ENCODE results near the gene ACP5.

Gene ACP5

GRCh38 chr19:11563532-11563931 is 13.9 kb downstream of the ACP5 start:
- Histone ChIP-seq H4K20me1 (ENCODE audit: insufficient read depth, low read length, poor library complexity, severe bottlenecking) (peaks cover 4% of the 10 kb centered on the region), H2AFZ (ENCODE audit: low read length) (no peak overlapping the region; the same call in 1 of the 2 replicates), H3K79me2 (ENCODE audit: insufficient read depth, low read length) (peaks cover 4% of the 10 kb centered on the region; the same call in 1 of the 2 replicates), H3K27me3 (ENCODE audit: insufficient read depth, low read length, poor library complexity, severe bottlenecking) (no peaks in the 10 kb centered on the region), H3K4me1 (ENCODE audit: insufficient read depth, low read length, poor library complexity, severe bottlenecking) (peaks cover 4% of the 10 kb centered on the region), H3F3A (ENCODE audit: low read depth) (no peaks in the 10 kb centered on the region), H3K9me2 (replicated peaks; ENCODE audit: low read depth, low read length) (no peaks in the 10 kb centered on the region), H3K36me3 (ENCODE audit: insufficient read depth, low read length) (no peaks in the 10 kb centered on the region), H3K4me2 (ENCODE audit: low read depth, low read length, poor library complexity, severe bottlenecking) (no peak overlapping the region), H3K4me3 (ENCODE audit: low read length, poor library complexity, severe bottlenecking) (no peak overlapping the region), H3K9ac (ENCODE audit: low read depth, low read length, poor library complexity, severe bottlenecking) (no peak overlapping the region), H3K9me3 (ENCODE audit: insufficient read depth, low read depth, low read length) (no peaks in the 10 kb centered on the region)
- TF ChIP-seq CTCF (conservative IDR thresholded peaks at IDR 0.05; ENCODE audit: low read length), result no peak
- TF ChIP-seq EZH2phosphoT487 (IDR thresholded peaks at IDR 0.05; ENCODE audit: borderline replicate concordance), result no peak

GRCh38 chr19:11560404-11561051 is 16.9 kb downstream of the ACP5 start:
- Histone ChIP-seq H3K4me2 (ENCODE audit: low read depth, low read length, poor library complexity, severe bottlenecking) (peak overlapping the region; percentile 77), H3K9me3 (ENCODE audit: insufficient read depth, low read depth, low read length) (no peaks in the 10 kb centered on the region), H3K4me3 (ENCODE audit: low read length, poor library complexity, severe bottlenecking) (peak overlapping the region; percentile 84), H3K9me2 (replicated peaks; ENCODE audit: low read depth, low read length) (no peaks in the 10 kb centered on the region), H3K9ac (ENCODE audit: low read depth, low read length, poor library complexity, severe bottlenecking) (no peak overlapping the region), H2AFZ (ENCODE audit: low read length) (no peak overlapping the region), H4K20me1 (ENCODE audit: insufficient read depth, low read length, poor library complexity, severe bottlenecking) (peaks cover 13% of the 10 kb centered on the region), H3K79me2 (ENCODE audit: insufficient read depth, low read length) (peaks cover 32% of the 10 kb centered on the region), H3K36me3 (ENCODE audit: insufficient read depth, low read length) (no peaks in the 10 kb centered on the region), H3F3A (ENCODE audit: low read depth) (no peaks in the 10 kb centered on the region), H3K27me3 (ENCODE audit: insufficient read depth, low read length, poor library complexity, severe bottlenecking) (no peaks in the 10 kb centered on the region), H3K4me1 (ENCODE audit: insufficient read depth, low read length, poor library complexity, severe bottlenecking) (peaks cover 9% of the 10 kb centered on the region)
- TF ChIP-seq EZH2phosphoT487 (IDR thresholded peaks at IDR 0.05; ENCODE audit: borderline replicate concordance) (no peak), CTCF (conservative IDR thresholded peaks at IDR 0.05; ENCODE audit: low read length) (peak; percentile 87)

GRCh38 chr19:11558881-11559828 is 18.3 kb downstream of the ACP5 start, which contains the start of gene ELOF1:
Gene ELOF1, minus strand, starts transcription at chr19:11559230. Its CDS starts 4,883 bp downstream, at chr19:11554347.
- Histone ChIP-seq H3K9me3 (ENCODE audit: insufficient read depth, low read depth, low read length) (no peaks in the 10 kb centered on the region), H3K9ac (ENCODE audit: low read depth, low read length, poor library complexity, severe bottlenecking) (peak within 1 kb of the TSS; percentile 73), H4K20me1 (ENCODE audit: insufficient read depth, low read length, poor library complexity, severe bottlenecking) (peaks cover 13% of the 10 kb centered on the region), H3K4me3 (ENCODE audit: low read length, poor library complexity, severe bottlenecking) (peak within 1 kb of the TSS; percentile 84), H3K79me2 (ENCODE audit: insufficient read depth, low read length) (peaks cover 36% of the 10 kb centered on the region), H3K27me3 (ENCODE audit: insufficient read depth, low read length, poor library complexity, severe bottlenecking) (no peaks in the 10 kb centered on the region), H3K4me2 (ENCODE audit: low read depth, low read length, poor library complexity, severe bottlenecking) (peak within 1 kb of the TSS; percentile 77), H3K4me1 (ENCODE audit: insufficient read depth, low read length, poor library complexity, severe bottlenecking) (peaks cover 9% of the 10 kb centered on the region), H3F3A (ENCODE audit: low read depth) (no peaks in the 10 kb centered on the region), H3K36me3 (ENCODE audit: insufficient read depth, low read length) (peaks cover 3% of the 10 kb centered on the region; the same call in 1 of the 2 replicates), H2AFZ (ENCODE audit: low read length) (peak within 1 kb of the TSS; percentile 99), H3K9me2 (replicated peaks; ENCODE audit: low read depth, low read length) (no peaks in the 10 kb centered on the region)
- peak; percentile 27; the same call in 1 of the 2 replicates for TF ChIP-seq CTCF (conservative IDR thresholded peaks at IDR 0.05; ENCODE audit: low read length)
- TF ChIP-seq EZH2phosphoT487 (IDR thresholded peaks at IDR 0.05; ENCODE audit: borderline replicate concordance), result no peak
